Femur (tissue), 1 donor: Measurements from ENCODE around the gene KCNT1.
A peak's percentile ranks its signal among the peaks of the same experiment; 100 is the strongest.

Source experiments
- DNase-seq: peaks from one replicate; pipeline ENCODE4 v3.0.0-alpha.2; 2017

Gene KCNT1

DNA sequence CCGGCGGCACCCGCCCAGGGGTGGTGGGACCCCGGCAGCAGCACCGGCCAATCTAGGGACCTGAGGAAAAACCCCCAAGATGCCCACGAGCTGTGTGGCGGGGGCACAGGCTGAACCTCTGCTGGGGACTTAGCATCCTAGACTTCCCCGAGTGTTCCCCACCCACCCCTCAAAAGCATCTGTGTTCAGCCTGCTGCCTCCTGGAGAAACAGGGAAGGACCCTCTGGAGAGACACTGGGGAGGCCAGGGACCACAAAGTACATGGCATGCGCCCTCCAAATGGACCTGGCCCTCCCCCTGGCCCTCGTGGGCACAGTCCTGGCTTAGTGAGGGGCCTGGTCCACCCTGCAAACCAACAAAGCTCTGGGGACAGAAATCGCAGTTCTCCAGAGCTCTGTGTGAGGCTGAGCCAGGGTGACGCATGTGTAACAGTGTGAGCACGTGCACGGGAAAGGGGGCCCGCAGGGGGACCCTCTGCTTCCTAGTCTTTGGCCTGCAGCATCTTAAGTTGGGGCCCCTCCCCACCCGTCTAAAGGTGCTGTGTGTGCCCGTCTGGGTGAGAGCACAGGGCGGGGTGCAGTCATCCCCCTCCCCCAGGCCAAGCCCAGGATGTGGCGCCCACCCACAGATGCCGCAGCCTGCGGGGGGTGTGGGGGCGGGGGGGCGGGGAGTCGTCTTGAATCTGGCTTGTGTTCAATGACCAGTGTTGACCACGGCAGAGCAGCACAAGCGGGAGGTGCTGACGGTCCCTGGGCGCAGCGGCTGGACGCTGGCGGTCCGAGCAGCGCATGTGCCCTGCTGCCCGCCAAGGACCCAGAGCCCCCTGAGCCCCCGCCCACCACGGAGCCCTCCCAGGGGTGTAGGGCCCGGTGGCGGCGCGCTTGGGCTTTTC is 672 bp upstream of the KCNT1 start:
- peak; percentile 33 for DNase-seq

- DNase-seq: peak; percentile 32
Observed at GRCh38 chr9:135703726-135704125, 1.7 kb downstream of the KCNT1 start.

DNA sequence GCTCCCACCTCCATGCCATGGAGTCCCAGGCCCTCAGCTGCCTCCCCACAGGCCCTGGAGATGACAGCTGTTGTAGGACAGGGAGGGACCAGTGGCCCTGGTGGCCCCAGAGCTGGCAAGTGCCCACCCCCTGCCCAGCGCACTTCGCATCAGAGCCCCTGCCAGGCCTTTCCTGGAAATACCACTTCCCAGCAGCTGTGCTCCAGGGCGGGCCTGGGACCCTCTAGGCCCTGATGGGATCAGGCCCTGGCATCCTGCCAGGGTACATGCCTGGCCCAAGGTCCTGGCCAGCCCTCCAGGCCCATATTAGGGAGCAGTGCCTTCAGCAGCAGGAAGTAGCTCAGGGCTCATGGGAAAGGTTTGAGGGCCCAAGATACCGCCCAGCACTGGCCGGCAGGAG is 2.5 kb downstream of the KCNT1 start:
- DNase-seq: peak; percentile 82

DNA sequence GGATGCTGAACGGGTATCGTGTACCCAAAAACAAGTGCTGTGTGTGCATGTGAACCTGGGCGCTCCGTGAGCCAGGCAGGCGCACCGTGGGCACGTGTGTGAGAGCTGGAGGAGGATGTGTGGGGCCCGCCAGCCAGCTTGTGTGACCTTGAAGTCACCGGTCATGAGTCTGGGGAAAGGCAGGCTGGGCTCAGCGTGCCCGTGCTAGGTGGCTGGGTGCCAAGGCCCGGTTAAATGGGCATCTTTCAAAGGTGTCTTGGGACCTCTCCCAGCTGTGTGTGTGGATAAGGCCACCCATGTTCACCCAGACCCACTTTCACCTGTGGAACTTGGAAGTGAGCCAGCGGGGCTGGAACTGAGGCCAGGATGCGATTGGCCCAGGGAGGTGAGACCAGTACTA is 3.4 kb downstream of the KCNT1 start:
- DNase-seq: no peak

- DNase-seq: no peak
Observed at GRCh38 chr9:135706288-135706687, 4.3 kb downstream of the KCNT1 start.

DNA sequence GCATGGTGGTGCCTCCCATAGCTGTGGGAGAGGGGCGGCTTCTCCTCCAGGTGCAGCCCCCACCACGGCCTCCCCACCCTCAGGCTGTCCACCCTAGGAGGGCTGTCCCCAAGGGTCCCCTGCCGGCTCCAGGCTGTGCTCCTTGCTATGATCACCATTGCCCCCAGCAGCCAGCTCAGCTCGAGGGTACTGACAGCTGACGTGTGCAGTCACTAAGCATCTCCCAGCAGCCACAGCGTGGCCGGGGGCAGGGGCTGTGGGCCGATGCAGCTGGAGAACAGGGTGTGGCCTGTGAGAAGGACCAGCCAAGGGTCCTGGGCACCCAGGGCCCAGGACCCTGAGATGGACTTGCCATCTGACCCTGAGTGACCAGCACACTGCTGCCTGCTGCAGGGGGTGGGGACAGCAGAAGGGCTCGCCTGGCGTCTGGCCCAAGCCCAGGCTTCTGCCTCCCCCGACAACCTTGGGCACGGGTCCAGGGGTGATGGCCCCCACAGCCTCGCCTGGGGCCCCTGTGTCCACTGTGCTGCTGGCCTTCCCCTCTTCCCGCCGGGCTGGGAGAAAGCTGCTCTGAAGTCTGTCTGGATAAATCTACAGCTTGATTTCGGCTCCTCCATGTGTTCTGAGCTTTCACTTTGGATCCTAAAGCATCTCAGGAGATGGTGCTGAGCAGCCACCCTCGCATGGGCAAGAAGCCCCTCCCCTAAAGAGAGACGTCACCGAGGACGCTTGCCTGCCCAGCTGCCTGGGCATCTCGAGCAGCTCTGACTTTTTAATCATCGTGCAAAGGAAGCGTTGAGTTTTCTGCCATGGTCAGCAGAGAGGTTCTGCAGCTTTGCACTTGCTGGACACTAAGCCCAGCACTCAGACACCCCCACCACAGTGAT is 5.5 kb downstream of the KCNT1 start:
- DNase-seq: peak; percentile 32

GRCh38 chr9:135708164-135708563 is 6.2 kb downstream of the KCNT1 start:
- no peak for DNase-seq

GRCh38 chr9:135711391-135711790 is 9.4 kb downstream of the KCNT1 start:
- DNase-seq: peak; percentile 60

GRCh38 chr9:135711881-135712280 is 9.9 kb downstream of the KCNT1 start:
- DNase-seq: no peak

DNA sequence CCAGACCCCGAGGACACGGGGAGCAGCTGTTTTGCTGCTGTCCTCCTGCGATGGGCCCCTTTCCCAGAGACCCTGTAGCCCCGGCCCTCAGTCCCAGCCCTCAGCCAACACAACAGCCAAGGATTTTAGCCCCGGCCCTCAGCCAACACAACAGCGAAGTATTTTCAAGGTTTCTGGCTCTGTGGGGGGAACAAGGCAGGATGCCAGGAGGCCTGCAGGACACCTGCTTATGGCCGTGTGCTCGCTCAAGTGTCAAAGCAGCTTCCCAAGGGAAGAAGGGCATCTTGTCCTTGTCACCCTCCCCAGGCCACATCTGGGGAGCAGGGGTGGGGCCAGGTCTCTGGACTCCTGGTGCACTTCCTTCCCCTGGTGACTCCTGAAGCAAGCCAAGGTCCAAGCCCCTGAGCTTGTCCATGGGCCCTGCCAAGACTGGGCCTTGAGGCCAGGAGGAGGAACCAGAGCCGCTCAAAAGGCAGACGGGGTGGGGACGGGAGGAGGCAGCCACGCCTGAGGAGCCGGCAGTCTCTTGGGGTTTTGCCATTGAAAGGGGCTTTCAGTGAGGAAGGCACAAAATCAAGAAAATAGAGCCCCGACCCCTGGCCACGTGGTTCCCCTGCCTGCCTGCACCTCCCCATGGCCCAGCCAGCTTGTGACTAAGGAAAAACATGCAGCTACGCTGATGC is 10.8 kb downstream of the KCNT1 start:
- peak; percentile 50 for DNase-seq

DNA sequence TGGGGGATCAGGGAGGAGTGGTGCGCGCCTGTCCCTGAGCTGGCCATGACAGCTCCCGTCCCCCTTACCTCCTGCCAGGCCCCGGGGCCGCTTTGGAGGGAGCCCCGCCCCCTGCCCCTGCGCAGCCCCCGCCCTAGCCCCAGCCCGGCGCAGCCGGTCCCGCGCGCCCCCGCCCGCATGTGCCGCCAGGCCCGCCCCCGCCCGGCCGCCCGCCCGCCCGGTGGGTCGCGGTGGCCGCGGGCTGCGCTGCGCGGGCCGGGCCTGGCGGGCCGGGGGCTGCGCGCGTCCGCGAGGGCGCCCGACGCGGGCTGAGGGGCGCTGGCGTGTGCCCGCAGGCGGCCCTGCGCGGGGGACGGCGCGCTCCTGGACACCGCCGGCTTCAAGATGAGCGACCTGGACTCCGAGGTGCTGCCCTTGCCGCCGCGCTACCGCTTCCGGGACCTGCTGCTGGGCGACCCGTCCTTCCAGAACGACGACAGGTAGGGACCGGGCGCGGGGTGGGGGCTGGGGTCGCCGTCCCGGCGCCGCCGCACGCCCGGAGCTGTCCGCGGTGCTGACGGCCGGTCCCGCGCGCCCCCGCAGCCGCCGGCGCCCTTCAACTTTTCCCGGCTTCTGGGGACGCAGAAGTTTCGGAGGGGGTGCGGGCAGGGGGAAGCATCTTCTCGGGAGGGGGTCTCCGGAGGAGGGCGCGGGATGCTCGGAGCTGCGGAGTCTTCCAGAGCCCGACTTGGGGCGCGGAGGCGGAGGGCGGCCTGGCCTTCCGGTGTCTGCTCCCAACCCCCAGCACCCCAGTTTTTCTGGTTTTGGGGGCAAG is 12.5 kb downstream of the KCNT1 start:
- DNase-seq: no peak

GRCh38 chr9:135715056-135715595 is 13.1 kb downstream of the KCNT1 start:
- DNase-seq: no peak

DNA sequence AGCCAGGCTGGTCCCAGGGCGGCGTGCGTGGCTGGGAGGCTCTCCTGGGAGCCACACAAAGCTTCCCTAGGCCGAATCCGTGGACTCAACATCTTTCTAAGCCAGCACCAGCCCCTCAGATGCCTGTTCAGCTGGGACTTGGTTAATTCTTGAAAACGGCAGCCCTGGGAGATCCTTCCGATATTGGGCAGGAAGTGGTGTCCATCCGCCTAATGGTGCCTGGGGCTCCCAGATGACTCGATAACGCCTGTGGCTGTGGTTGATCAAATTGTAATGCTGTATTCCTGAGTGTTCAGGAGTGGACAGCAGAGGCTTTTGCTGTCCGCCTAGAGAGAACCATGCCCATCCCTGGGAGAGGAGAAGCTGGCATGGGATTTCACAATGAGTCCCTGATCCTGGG is 14.1 kb downstream of the KCNT1 start:
- no peak for DNase-seq

- DNase-seq: no peak
Observed at GRCh38 chr9:135717410-135717809, 15.4 kb downstream of the KCNT1 start.

GRCh38 chr9:135718616-135719015 is 16.6 kb downstream of the KCNT1 start:
- DNase-seq: no peak

- no peak for DNase-seq
Observed at GRCh38 chr9:135719472-135719871, 17.5 kb downstream of the KCNT1 start.

DNA sequence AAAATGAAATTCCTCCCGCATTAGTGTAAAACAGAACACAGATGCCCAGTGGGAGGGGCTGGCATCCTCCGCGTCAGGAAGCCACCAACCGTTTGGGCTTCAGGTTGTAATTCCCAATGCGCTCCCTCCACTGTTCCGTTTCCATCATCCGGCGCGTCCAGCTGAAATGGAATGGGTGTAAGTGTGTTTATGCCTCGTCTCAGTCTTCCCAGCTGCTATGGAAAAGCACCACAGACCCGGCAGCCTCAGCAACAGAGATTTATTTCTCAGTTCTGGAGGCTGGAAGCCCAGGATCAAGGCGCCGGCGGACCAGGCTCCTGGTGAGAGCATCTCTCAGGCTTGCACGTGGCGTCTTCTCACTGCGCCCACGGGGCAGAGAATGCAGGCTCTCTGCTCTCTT is 20.4 kb downstream of the KCNT1 start:
- DNase-seq: no peak

GRCh38 chr9:135724186-135724787 is 22.3 kb downstream of the KCNT1 start:
- DNase-seq: no peak

DNA sequence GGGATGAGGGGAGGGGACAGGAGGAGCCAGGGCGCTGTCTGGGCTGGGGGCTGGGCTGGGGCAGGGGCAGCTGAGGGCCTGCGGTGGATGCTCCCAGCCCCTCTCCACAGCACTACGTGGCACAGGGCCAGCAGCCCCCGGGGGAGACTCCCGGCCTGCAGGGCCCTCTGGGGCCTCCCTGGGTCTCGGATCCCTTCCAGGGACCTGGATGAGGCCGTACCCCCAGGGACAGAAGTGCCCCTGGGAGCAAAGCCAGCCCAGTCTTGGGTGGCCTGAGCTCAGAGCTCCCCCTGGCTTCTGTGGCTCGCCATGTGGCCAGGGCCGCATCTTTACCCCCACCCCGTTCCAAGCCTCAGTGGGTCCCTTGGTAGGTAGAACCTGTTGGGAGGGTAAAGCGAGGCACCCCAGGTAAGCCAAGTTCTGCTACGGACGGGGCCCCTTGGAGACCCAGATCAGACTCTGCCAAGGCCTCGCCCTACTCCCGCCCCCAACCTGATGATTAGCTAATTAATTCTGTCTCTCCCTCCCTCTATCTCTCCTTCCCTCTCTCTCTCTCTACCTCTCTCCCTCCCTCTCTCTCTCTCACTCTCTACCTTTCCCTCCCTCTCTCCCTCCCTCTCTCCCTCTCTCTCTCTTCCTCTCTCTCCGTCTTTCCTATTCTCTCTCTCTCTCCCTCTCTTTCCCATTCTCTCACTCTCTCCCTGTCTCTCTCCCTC is 24.3 kb downstream of the KCNT1 start:
- no peak for DNase-seq

- DNase-seq: no peak
Observed at GRCh38 chr9:135727257-135727875, 25.4 kb downstream of the KCNT1 start.
